C4-2B (cell line): ENCODE measurements around the gene CDHR2.

ENCODE experiments used
- ZFX ChIP-seq: fragments of 450-650 bp; IDR thresholded peaks from 2 replicates; pipeline ENCODE4 v1.6.1; 2017
- TF ChIP-seq, protein P1 (sequence below): fragments of 450-650 bp; conservative IDR thresholded peaks from 2 replicates; pipeline ENCODE4 v1.5.1; 2017; ENCODE audit warnings: mild to moderate bottlenecking

DNA sequence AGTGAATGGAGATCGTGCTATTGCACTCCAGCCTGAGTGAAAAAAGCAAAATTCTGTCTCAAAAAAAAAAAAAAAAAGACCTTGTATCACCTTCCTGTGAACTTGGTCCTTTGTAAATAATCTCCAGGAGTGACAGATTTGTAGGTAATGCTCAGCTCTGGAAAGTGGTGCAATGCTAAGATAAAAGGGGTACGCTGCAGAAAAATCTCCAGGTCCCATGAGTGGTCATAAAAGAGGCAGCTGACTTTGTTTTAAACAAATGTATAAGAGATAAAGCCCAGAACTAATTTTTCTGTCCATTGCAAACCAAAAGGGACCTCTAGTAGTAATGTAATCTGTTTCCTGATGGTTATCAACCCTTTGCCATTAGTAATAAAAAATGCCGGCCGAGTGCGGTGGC lies 45.6 kb upstream of the CDHR2 start:
- TF ChIP-seq, protein P1, sequence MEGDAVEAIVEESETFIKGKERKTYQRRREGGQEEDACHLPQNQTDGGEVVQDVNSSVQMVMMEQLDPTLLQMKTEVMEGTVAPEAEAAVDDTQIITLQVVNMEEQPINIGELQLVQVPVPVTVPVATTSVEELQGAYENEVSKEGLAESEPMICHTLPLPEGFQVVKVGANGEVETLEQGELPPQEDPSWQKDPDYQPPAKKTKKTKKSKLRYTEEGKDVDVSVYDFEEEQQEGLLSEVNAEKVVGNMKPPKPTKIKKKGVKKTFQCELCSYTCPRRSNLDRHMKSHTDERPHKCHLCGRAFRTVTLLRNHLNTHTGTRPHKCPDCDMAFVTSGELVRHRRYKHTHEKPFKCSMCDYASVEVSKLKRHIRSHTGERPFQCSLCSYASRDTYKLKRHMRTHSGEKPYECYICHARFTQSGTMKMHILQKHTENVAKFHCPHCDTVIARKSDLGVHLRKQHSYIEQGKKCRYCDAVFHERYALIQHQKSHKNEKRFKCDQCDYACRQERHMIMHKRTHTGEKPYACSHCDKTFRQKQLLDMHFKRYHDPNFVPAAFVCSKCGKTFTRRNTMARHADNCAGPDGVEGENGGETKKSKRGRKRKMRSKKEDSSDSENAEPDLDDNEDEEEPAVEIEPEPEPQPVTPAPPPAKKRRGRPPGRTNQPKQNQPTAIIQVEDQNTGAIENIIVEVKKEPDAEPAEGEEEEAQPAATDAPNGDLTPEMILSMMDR: no peak
- TF ChIP-seq ZFX: no peak
